ENCODE measurements around the gene DESI2. TPM values are rescaled to one million over a fixed set of nuclear protein-coding genes. Genes with fewer than 3 reads are reported as not detected.

DESI2 gene
- total and polyA plus RNA-seq, 2 of the 8 experiments (the other 6 are each of a cell fraction or from before 2014, with no cell fraction given) = 54.0 to 110 TPM

GRCh38 chr1:244713332-244713731, 60.4 kb downstream of the DESI2 start:
- no peak overlapping the region for H3K9ac ChIP-seq (replicated peaks in 1 of 4; ENCODE audit: extremely low read depth in 1 of 4, low read depth in 3 of 4, low read length in 3 of 4)
- no peak overlapping the region for H2AFZ ChIP-seq (ENCODE audit: low read length)
- H2BK5ac ChIP-seq (ENCODE audit: low read depth, low read length) = no peak overlapping the region
- no peak overlapping the region for H3K23ac ChIP-seq (ENCODE audit: insufficient read length)
- no peak overlapping the region for H3K4ac ChIP-seq (replicated peaks; ENCODE audit: insufficient read length, low read depth, low read length)
- no peaks in the 10 kb centered on the region for H3K79me1 ChIP-seq (ENCODE audit: low read depth, low read length)
- no peaks in the 10 kb centered on the region for H3K9me3 ChIP-seq (ENCODE audit: insufficient read depth in 2 of 2, low read depth in 1 of 2, low read length in 1 of 2)
- H3K56ac ChIP-seq (replicated peaks; ENCODE audit: insufficient read length, low read depth, low read length) = no peak overlapping the region
- H3K27ac ChIP-seq (ENCODE audit: low read depth, low read length) = no peak overlapping the region
- H3K18ac ChIP-seq (ENCODE audit: extremely low read depth, low read length) = no peak overlapping the region
- no peaks in the 10 kb centered on the region for H4K20me1 ChIP-seq (replicated peaks in 1 of 2; ENCODE audit: control insufficient read depth in 1 of 2, insufficient read depth in 2 of 2, low read length in 2 of 2)
- no peak overlapping the region for H4K5ac ChIP-seq (ENCODE audit: insufficient read length, low read depth, low read length)
- DNase-seq (ENCODE audit: low read depth in 1 of 2, low spot score in 2 of 2) = no peak
- H4K91ac ChIP-seq (replicated peaks; ENCODE audit: insufficient read length, low read length) = no peak overlapping the region
- H2BK12ac ChIP-seq (ENCODE audit: low read depth, low read length) = no peak overlapping the region
- no peak overlapping the region for H2AK5ac ChIP-seq (ENCODE audit: low read depth, low read length)
- no peaks in the 10 kb centered on the region for H3K23me2 ChIP-seq (ENCODE audit: low read depth, low read length)
- H3K4me1 ChIP-seq (replicated peaks in 1 of 4; ENCODE audit: control insufficient read depth in 3 of 4, insufficient read depth in 4 of 4, low read length in 3 of 4) = no peaks in the 10 kb centered on the region; a peak in 1 of 7 replicates
- 97% methylated on average over 8 of the region's 8 CpGs; no CpG with 5 or more reads in 1 of the 2 experiments for WGBS, 2 experiments (ENCODE audit: extremely low coverage in 1 of 2, insufficient coverage in 1 of 2, insufficient read length in 1 of 2, insufficient replicate concordance in 2 of 2, low coverage in 1 of 2, low lambda C conversion rate in 2 of 2, missing lambda C conversion rate in 1 of 2)
- H3K36me3 ChIP-seq (ENCODE audit: control insufficient read depth in 2 of 4, insufficient read depth in 4 of 4, low read length in 3 of 4) = no peaks in the 10 kb centered on the region
- CTCF ChIA-PET (ENCODE audit: partially characterized antibody) = interaction anchor here (1.1 to 1.8 kb wide), 3 partner anchors 16 to 110 kb away, joined by 3 to 14 read pairs (median 6); no protein-coding TSS in a partner anchor
- no peak overlapping the region for H3K14ac ChIP-seq (ENCODE audit: insufficient read length)
- POLR2A ChIA-PET (ENCODE audit: partially characterized antibody) = no interaction called here
- H2BK15ac ChIP-seq (ENCODE audit: low read length) = no peak overlapping the region
- H2BK20ac ChIP-seq (ENCODE audit: low read length) = no peak overlapping the region
- TF ChIP-seq PHF8 (conservative IDR thresholded peaks at IDR 0.05; ENCODE audit: low read depth, low read length) (no peak), NRF1 (IDR thresholded peaks at IDR 0.05; ENCODE audit: low read depth, low read length) (no peak), BRCA1 (IDR thresholded peaks at IDR 0.05; ENCODE audit: low read depth, low read length) (no peak), KDM4A (IDR thresholded peaks at IDR 0.05; ENCODE audit: low read depth, low read length, severe bottlenecking) (no peak), RAD21 (IDR thresholded peaks at IDR 0.05 in 1 of 2, conservative IDR thresholded peaks at IDR 0.05 in 1 of 2; ENCODE audit: low read depth in 2 of 2, low read length in 2 of 2) (no peak), CBX5 (IDR thresholded peaks at IDR 0.05; ENCODE audit: low read depth, low read length) (no peak), RBBP5 (IDR thresholded peaks at IDR 0.05; ENCODE audit: borderline replicate concordance, low read depth, low read length) (no peak), POLR2A (IDR thresholded peaks at IDR 0.05; ENCODE audit: control extremely low read depth in 1 of 2, low read depth in 2 of 2, low read length in 2 of 2) (no peak), SIRT6 (IDR thresholded peaks at IDR 0.05; ENCODE audit: low read length) (no peak), TEAD4 (IDR thresholded peaks at IDR 0.05; ENCODE audit: low read depth, low read length) (no peak), SUZ12 (IDR thresholded peaks at IDR 0.05; ENCODE audit: low read length) (no peak), KDM1A (IDR thresholded peaks at IDR 0.05; ENCODE audit: borderline replicate concordance, low read length) (no peak)
- no peak overlapping the region for H4K8ac ChIP-seq (ENCODE audit: extremely low read depth, insufficient read depth, low read length)
- FAIRE-seq = no peak
- no peak overlapping the region for H3K4me3 ChIP-seq (ENCODE audit: extremely low read depth in 1 of 4, insufficient read depth in 2 of 4, low read depth in 3 of 4, low read length in 4 of 4)
- no peak overlapping the region for H3K4me2 ChIP-seq (ENCODE audit: insufficient read depth in 1 of 2, low read depth in 2 of 2, low read length in 2 of 2)
- no peak overlapping the region for H2BK120ac ChIP-seq (replicated peaks; ENCODE audit: low read depth, low read length)
- H3K79me2 ChIP-seq (ENCODE audit: control insufficient read depth in 1 of 2, insufficient read depth in 2 of 2, low read length in 2 of 2) = no peaks in the 10 kb centered on the region
- H3K27me3 ChIP-seq (replicated peaks in 1 of 4; ENCODE audit: control insufficient read depth in 3 of 4, extremely low read depth in 1 of 4, insufficient read depth in 3 of 4, low read length in 3 of 4) = no peaks in the 10 kb centered on the region

Data from H1 (cell line).